Aorta (tissue), 5 donors: Measurements from ENCODE around the gene SPOP. TPM values are rescaled to one million over a fixed set of nuclear protein-coding genes. Genes with fewer than 3 reads are reported as not detected.
A peak's percentile ranks its signal among the peaks of the same experiment; 100 is the strongest.

Experiments
- ATAC-seq: fragments of 200-7000 bp; cut with Tn5 transposase; one replicate; pipeline ENCODE4 v1.9.1; 2022; ENCODE audit warnings: moderate library complexity; ENCODE audit not compliant: low FRiP score
- DNase-seq, 2 donors: peaks; one replicate each; pipeline ENCODE4 v3.0.0-alpha.2; 2020
- H3K27ac ChIP-seq, 2 donors: one replicate each; pipeline ENCODE4 v1.5.1; 2013; ENCODE audit warnings: low read length in 2 of 2, mild to moderate bottlenecking in 2 of 2, moderate library complexity in 2 of 2, control low read depth in 1 of 2, inconsistent platforms in 1 of 2, low read depth in 1 of 2
- H3K27me3 ChIP-seq, 2 donors: one replicate each; pipeline ENCODE4 v1.6.1; 2013; ENCODE audit warnings: control low read depth in 1 of 2, low read length in 1 of 2, mild to moderate bottlenecking in 1 of 2, moderate library complexity in 1 of 2; ENCODE audit not compliant: insufficient read depth in 2 of 2, control insufficient read depth in 1 of 2
- H3K36me3 ChIP-seq, 2 donors: one replicate each; pipeline ENCODE4 v1.6.1; 2013; ENCODE audit warnings: control low read depth in 1 of 2, low read length in 1 of 2, mild to moderate bottlenecking in 1 of 2; ENCODE audit not compliant: insufficient read depth in 2 of 2, control insufficient read depth in 1 of 2
- H3K4me1 ChIP-seq, 2 donors: one replicate each; pipeline ENCODE4 v1.6.1; 2013; ENCODE audit warnings: low read length in 2 of 2, control low read depth in 1 of 2, mild to moderate bottlenecking in 1 of 2, moderate library complexity in 1 of 2; ENCODE audit not compliant: insufficient read depth in 2 of 2, control insufficient read depth in 1 of 2
- H3K4me3 ChIP-seq, 2 donors: one replicate each; pipeline ENCODE4 v1.5.1; 2013; ENCODE audit warnings: low read length in 2 of 2, control low read depth in 1 of 2, mild to moderate bottlenecking in 1 of 2
- H3K9me3 ChIP-seq: one replicate; pipeline ENCODE4 v1.6.1; 2013; ENCODE audit warnings: mild to moderate bottlenecking, low read length; ENCODE audit not compliant: control insufficient read depth
- WGBS, 2 donors: extraction: QIAGEN DNeasy Blood & Tissue Kit; methylation state at CpG; one replicate each; pipeline ENCODE4 v1.1.7; 2013; 5-methylcytosine and 5-hydroxymethylcytosine counted together
- intact Hi-C, 2 donors: fragments of 100-400 bp; cut with DNase I; formaldehyde crosslinking; loops; one replicate each; pipeline versions ENCODE4 v1.14.2 to v1.15.0; 2022
- polyA plus RNA-seq, 2 donors: library from polyadenylated mRNA; stranded (reverse); fragments of 200-250 nt; gene quantifications; one replicate each; pipeline ENCODE4 v1.2.3, GENCODE V29; 2013
- total RNA-seq, 2 donors: library from RNA; stranded (reverse); fragmentation: NEBNext Ultra II Directional; extraction: Animal tissue kit (Norgen Biotek cat#: 25700); gene quantifications; one replicate each; pipeline ENCODE4 v1.2.1, GENCODE V29; 2021
- donor health status: healthy with polysubstance abuse.
- donor health status: Bipolar disorder and iron deficiency.
- donor health status: DM: no; HTN: no; CAD: no.
- donor health status: DM: no; HTN: no; CAD: no.
- donor health status: DM: yes; HTN: yes; CAD: no.

Gene SPOP
- total and polyA plus RNA-seq, 4 donors, result 54.5 to 289 (median 86.8) TPM

DNA sequence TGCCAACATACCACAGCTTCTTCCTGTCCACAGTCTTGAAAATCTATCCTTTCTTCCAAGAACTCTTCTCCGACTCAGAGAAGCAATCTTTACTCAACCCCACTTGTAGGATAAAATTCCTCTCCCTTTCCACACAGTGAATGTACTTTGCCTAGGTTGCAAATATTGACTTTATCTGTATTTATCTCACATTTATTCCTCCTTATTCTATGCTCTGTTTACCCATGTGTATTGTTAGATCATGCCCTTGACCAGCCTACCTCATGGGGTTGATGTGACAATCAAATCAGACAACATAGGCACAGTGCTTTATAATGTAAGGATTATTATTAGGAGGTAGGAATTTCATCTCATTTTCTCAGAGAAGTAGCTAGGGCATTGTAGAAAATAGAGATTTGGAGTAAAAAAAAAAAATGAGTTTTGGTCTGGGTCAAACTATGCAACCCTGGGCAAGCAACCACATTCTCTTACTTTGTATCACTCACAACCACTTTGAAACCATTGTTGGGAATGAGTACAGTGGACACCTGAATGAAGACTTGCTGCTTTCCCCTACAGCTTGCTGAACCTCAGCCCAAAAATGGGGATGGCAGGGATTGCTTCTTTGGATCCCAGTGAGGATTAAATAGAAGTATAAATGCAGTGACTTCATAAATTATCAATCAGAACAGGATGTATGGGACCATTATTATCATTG lies 38.9 kb upstream of the SPOP start:
- peaks cover 2% of the 10 kb centered on the region in 2 donors for H3K36me3 ChIP-seq

GRCh38 chr17:49715717-49716279 lies 37.9 kb upstream of the SPOP start:
- no peak overlapping the region for H3K4me3 ChIP-seq
- H3K27ac ChIP-seq, result no peak overlapping the region
- WGBS, 2 donors, result 77 to 79% methylated on average over 9 of the region's 9 CpGs
- DNase-seq (no peak), ATAC-seq (no peak)
- H3K36me3 ChIP-seq, result peaks cover 2% of the 10 kb centered on the region in 2 donors
- H3K9me3 ChIP-seq, result no peaks in the 10 kb centered on the region
- no peaks in the 10 kb centered on the region for H3K4me1 ChIP-seq
- H3K27me3 ChIP-seq, result no peaks in the 10 kb centered on the region
- intact Hi-C loops, result no loop called here

More for the DNA sequence above, 38.9 kb upstream of the SPOP start:
- Histone ChIP-seq H3K4me3 (no peak overlapping the region), H3K27ac (no peak overlapping the region), H3K27me3 (no peaks in the 10 kb centered on the region), H3K9me3 (no peaks in the 10 kb centered on the region), H3K4me1 (no peaks in the 10 kb centered on the region)
- DNase-seq (no peak), ATAC-seq (no peak)
- intact Hi-C loops, result no loop called here
- 92 to 97% methylated on average over 1 of the region's 1 CpG for WGBS, 2 donors

DNA sequence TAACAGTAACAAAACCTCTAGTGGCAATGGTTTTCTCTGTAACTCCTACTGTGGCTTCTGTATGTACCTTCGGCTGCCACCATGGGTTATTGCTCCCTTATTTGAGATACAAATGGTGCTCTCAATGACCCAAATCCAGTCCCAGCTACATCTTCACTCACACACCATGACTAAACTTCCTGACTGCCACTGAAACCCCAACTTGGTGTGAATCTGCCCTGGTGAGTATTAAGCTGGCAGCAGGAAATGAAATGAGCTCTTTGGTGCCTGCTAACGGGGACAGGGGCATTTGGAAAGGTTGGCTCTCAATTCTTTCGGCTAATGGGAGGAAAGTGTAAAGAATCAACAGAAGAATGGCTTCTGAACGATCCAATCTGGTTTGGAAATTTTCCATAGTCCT lies 37.3 kb upstream of the SPOP start:
- H3K4me3 ChIP-seq, result no peak overlapping the region
- no peaks in the 10 kb centered on the region for H3K27me3 ChIP-seq
- WGBS, 2 donors, result 76 to 88% methylated on average over 4 of the region's 4 CpGs
- H3K27ac ChIP-seq, result no peak overlapping the region
- intact Hi-C loops, result no loop called here
- DNase-seq (no peak), ATAC-seq (no peak)
- peaks cover 2% of the 10 kb centered on the region in 2 donors for H3K36me3 ChIP-seq
- no peaks in the 10 kb centered on the region for H3K9me3 ChIP-seq
- no peaks in the 10 kb centered on the region for H3K4me1 ChIP-seq

- no peaks in the 10 kb centered on the region for H3K27me3 ChIP-seq
- DNase-seq (no peak), ATAC-seq (no peak)
- no peaks in the 10 kb centered on the region for H3K4me1 ChIP-seq
- peak overlapping the region in 1 of 2 donors; percentile 8 for H3K27ac ChIP-seq
- no peaks in the 10 kb centered on the region for H3K9me3 ChIP-seq
- intact Hi-C loops, result loop anchor here (2.0 to 10.0 kb wide), 5 partner anchors 54 to 294 kb away; partner anchors contain the start of genes FAM117A (in 1 of the 2), PHB1 (in 1 of the 2) and TAC4 (in 1 of the 2)
- H3K36me3 ChIP-seq, result peaks cover 5 to 8% of the 10 kb centered on the region in 2 donors
- WGBS, 2 donors, result 59 to 68% methylated on average over 15 of the region's 15 CpGs
- H3K4me3 ChIP-seq, result no peak overlapping the region
These were observed 30.8 kb upstream of the SPOP start for GRCh38 chr17:49708515-49709183.

- 1% methylated on average over 51 to 53 of the region's 53 CpGs for WGBS, 2 donors
- intact Hi-C loops, result loop anchor here (2.0 to 10.0 kb wide), 5 partner anchors 54 to 293 kb away; partner anchors contain the start of genes FAM117A (in 1 of the 2), PHB1 (in 1 of the 2) and TAC4 (in 1 of the 2)
- H3K36me3 ChIP-seq, result peaks cover 5 to 10% of the 10 kb centered on the region in 2 donors
These were observed 30.0 kb upstream of the SPOP start, which contains the start of gene SLC35B1 for GRCh38 chr17:49707608-49708514. Gene SLC35B1, minus strand, starts transcription at chr17:49707964. Its CDS starts 131 bp downstream, at chr17:49707833.

DNA sequence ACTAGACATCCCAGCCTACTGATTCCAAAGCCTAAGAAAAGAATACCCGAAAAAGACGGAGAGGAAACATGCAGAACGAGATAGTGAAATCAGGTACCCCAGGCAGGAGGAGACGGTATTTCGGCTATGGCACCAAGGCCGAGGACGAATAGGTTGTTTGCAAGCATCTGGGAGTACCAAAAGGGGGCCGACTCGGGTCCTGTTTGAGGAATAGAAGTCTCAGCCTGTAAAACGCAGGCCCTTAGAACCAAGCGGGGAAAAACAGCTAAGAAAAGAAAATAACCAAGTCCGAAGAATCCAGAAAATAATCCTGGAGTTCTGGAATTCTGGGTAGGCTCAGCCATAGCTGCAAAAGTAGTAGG lies 29.3 kb upstream of the SPOP start:
- Histone ChIP-seq H3K9me3 (no peaks in the 10 kb centered on the region), H3K4me3 (peak overlapping the region; percentile 45 to 80), H3K27ac (peak overlapping the region in 1 of 2 donors; percentile 53), H3K4me1 (no peaks in the 10 kb centered on the region), H3K36me3 (peaks cover 5 to 10% of the 10 kb centered on the region in 2 donors), H3K27me3 (no peaks in the 10 kb centered on the region)
- ATAC-seq, result no peak
- 1% methylated on average over 12 of the region's 12 CpGs for WGBS, 2 donors
- intact Hi-C loops, result loop anchor here (5.0 to 10.0 kb wide), 4 partner anchors 55 to 292 kb away; partner anchors contain the start of genes FAM117A (in 1 of the 2), PHB1 (in 1 of the 2) and TAC4 (in 1 of the 2)
- DNase-seq, result no peak

More at GRCh38 chr17:49707608-49708514, 30.0 kb upstream of the SPOP start, which contains the start of gene SLC35B1:
- Histone ChIP-seq H3K27me3 (no peaks in the 10 kb centered on the region), H3K27ac (peak within 1 kb of the TSS in 1 of 2 donors; percentile 53), H3K4me3 (peak within 1 kb of the TSS; percentile 45 to 80), H3K4me1 (no peaks in the 10 kb centered on the region), H3K9me3 (no peaks in the 10 kb centered on the region)
- ATAC-seq, result peak; percentile 99
- DNase-seq, result peak; percentile 99 to 100

GRCh38 chr17:49705254-49705653 lies 27.4 kb upstream of the SPOP start:
- Histone ChIP-seq H3K27me3 (no peaks in the 10 kb centered on the region), H3K4me1 (no peaks in the 10 kb centered on the region), H3K4me3 (no peak overlapping the region), H3K9me3 (no peaks in the 10 kb centered on the region), H3K36me3 (peaks cover 10 to 12% of the 10 kb centered on the region in 2 donors), H3K27ac (no peak overlapping the region)
- intact Hi-C loops, result loop anchor here (5.0 to 10.0 kb wide), 4 partner anchors 57 to 290 kb away; partner anchors contain the start of genes FAM117A (in 1 of the 2), PHB1 (in 1 of the 2) and TAC4 (in 1 of the 2)
- DNase-seq (no peak), ATAC-seq (no peak)
